Measurements from ENCODE around the gene KCNK10. TPM values are rescaled to one million over a fixed set of nuclear protein-coding genes. Genes with fewer than 3 reads are reported as not detected.
"Not testable (repeated sequence)": the region's sequence is repeated elsewhere in the genome, so short reads cannot be mapped to it uniquely, and the experiment has no call there.

Gene KCNK10
- total and polyA plus RNA-seq, 10 of the 15 experiments (the other 5 are each of a cell fraction or from before 2014, with no cell fraction given), result 0.01 to 0.06 (median 0.02) TPM; not detected in 7

DNA sequence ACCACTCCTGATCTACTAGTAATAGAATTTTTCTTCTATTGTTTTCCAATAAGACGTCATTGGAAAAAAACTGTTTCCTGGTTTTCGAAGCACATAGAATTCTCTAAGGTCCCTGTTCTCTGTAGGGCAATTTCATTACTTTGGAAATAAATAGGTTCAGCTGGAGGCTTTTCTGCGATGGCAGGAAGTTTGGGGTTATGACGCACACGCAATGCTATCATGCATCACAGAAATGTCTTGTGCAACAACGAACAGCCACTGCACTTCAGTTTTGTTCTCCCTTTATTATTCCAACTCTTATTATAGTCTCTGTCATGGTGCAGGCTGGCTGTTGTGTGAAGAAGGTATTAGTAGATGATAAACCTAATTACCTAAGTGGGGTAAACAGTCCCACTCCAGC, 59.0 kb downstream of the KCNK10 start:
- no peak overlapping the region for H2AFZ ChIP-seq (ENCODE audit: control insufficient read depth, low read depth, low read length)
- in situ Hi-C loops (cut with MboI) (no loop called here), intact Hi-C loops (cut with micrococcal nuclease; ENCODE audit: unreplicated experiment) (no loop called here)
- BruUV-seq (replicated peaks), result no TSS peak
- H3K36me3 ChIP-seq (ENCODE audit: control insufficient read depth in 2 of 2, insufficient read depth in 2 of 2, low read length in 1 of 2), result no peaks in the 10 kb centered on the region
- no peaks in the 10 kb centered on the region for H3K9me3 ChIP-seq (replicated peaks; ENCODE audit: control insufficient read depth, insufficient read depth, low read length)
- H3K4me2 ChIP-seq (ENCODE audit: control insufficient read depth, insufficient read depth), result no peak overlapping the region
- ChIA-PET RAD21 (ENCODE audit: unreplicated experiment) (no interaction called here), SMC1A (ENCODE audit: uncharacterized antibody, unreplicated experiment) (no interaction called here), CTCF (interaction anchor here (0.7 kb wide), 1 partner anchor 1019 kb away, joined by 3 read pairs; no protein-coding TSS in a partner anchor), POLR2A (no interaction called here)
- ATAC-seq, result no peak
- no peaks in the 10 kb centered on the region for H4K20me1 ChIP-seq (ENCODE audit: control insufficient read depth, insufficient read depth)
- 36% methylated on average over 6 of the region's 6 CpGs for WGBS (ENCODE audit: insufficient coverage, insufficient replicate concordance, low lambda C conversion rate, missing lambda C conversion rate)
- FAIRE-seq, result no peak
- TF ChIP-seq SREBF1 (IDR thresholded peaks at IDR 0.05; ENCODE audit: low read length), result no peak
- TF ChIP-seq TCF3 (IDR thresholded peaks at IDR 0.05; ENCODE audit: borderline replicate concordance, insufficient read depth, low read depth, low read length), result no peak
- no peak for TF ChIP-seq ZSCAN29 (IDR thresholded peaks at IDR 0.05)
- TF ChIP-seq GABPA (IDR thresholded peaks at IDR 0.05; ENCODE audit: low read depth), result no peak
- TF ChIP-seq CBFB (IDR thresholded peaks at IDR 0.05; ENCODE audit: low read depth), result no peak
- TF ChIP-seq, protein P1, sequence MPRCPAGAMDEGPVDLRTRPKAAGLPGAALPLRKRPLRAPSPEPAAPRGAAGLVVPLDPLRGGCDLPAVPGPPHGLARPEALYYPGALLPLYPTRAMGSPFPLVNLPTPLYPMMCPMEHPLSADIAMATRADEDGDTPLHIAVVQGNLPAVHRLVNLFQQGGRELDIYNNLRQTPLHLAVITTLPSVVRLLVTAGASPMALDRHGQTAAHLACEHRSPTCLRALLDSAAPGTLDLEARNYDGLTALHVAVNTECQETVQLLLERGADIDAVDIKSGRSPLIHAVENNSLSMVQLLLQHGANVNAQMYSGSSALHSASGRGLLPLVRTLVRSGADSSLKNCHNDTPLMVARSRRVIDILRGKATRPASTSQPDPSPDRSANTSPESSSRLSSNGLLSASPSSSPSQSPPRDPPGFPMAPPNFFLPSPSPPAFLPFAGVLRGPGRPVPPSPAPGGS (IDR thresholded peaks at IDR 0.05; ENCODE audit: borderline replicate concordance, insufficient read depth, low read depth, low read length, poor library complexity, severe bottlenecking), result no peak
- TF ChIP-seq MAX (IDR thresholded peaks at IDR 0.05; ENCODE audit: low read depth, low read length), result no peak
- no peak for TF ChIP-seq SMC3 (IDR thresholded peaks at IDR 0.05; ENCODE audit: borderline replicate concordance, low read length)
- TF ChIP-seq ZBTB33 (IDR thresholded peaks at IDR 0.05), result no peak
- no peaks in the 10 kb centered on the region for H3K79me2 ChIP-seq (ENCODE audit: control insufficient read depth, insufficient read depth, low read length)
- no peak for DNase-seq (ENCODE audit: low read depth, low spot score)
- H3K4me3 ChIP-seq, result no peak overlapping the region
- H3K9ac ChIP-seq (ENCODE audit: control insufficient read depth, insufficient read depth, low read length), result no peak overlapping the region
- no peak overlapping the region for H3K27ac ChIP-seq (ENCODE audit: control insufficient read depth, insufficient read depth)
- H3K27me3 ChIP-seq (replicated peaks in 1 of 2; ENCODE audit: control insufficient read depth in 2 of 2, insufficient read depth in 2 of 2, low read length in 1 of 2), result no peaks in the 10 kb centered on the region
- no peaks in the 10 kb centered on the region for H3K4me1 ChIP-seq (ENCODE audit: control insufficient read depth, insufficient read depth, low read length)

GRCh38 chr14:88261302-88261701, 61.8 kb downstream of the KCNK10 start:
- BruUV-seq (replicated peaks); in situ Hi-C loops (cut with MboI); H3K4me1 ChIP-seq (ENCODE audit: control insufficient read depth, insufficient read depth, low read length); H3K9me3 ChIP-seq (replicated peaks; ENCODE audit: control insufficient read depth, insufficient read depth, low read length); H3K27me3 ChIP-seq (replicated peaks in 1 of 2; ENCODE audit: control insufficient read depth in 2 of 2, insufficient read depth in 2 of 2, low read length in 1 of 2); FAIRE-seq; intact Hi-C loops (cut with micrococcal nuclease; ENCODE audit: unreplicated experiment); RAD21 ChIA-PET (ENCODE audit: unreplicated experiment); H3K79me2 ChIP-seq (ENCODE audit: control insufficient read depth, insufficient read depth, low read length); H2AFZ ChIP-seq (ENCODE audit: control insufficient read depth, low read depth, low read length); SMC1A ChIA-PET (ENCODE audit: uncharacterized antibody, unreplicated experiment); ATAC-seq; H3K4me3 ChIP-seq; CTCF ChIA-PET; H3K36me3 ChIP-seq (ENCODE audit: control insufficient read depth in 2 of 2, insufficient read depth in 2 of 2, low read length in 1 of 2); DNase-seq (ENCODE audit: low read depth, low spot score); H3K27ac ChIP-seq (ENCODE audit: control insufficient read depth, insufficient read depth); POLR2A ChIA-PET; H3K4me2 ChIP-seq (ENCODE audit: control insufficient read depth, insufficient read depth); H3K9ac ChIP-seq (ENCODE audit: control insufficient read depth, insufficient read depth, low read length); H4K20me1 ChIP-seq (ENCODE audit: control insufficient read depth, insufficient read depth): not testable (repeated sequence)
- WGBS (ENCODE audit: insufficient coverage, insufficient replicate concordance, low lambda C conversion rate, missing lambda C conversion rate), result 28% methylated on average over 3 of the region's 3 CpGs
